HG02588 (cell line): ENCODE measurements around the gene TMEM53.
"Not testable (repeated sequence)": the region's sequence is repeated elsewhere in the genome, so short reads cannot be mapped to it uniquely, and the experiment has no call there.

ENCODE experiments used
- ATAC-seq: cut with Tn5 transposase; IDR thresholded peaks from one replicate; pipeline ENCODE4 v1.9.1; 2021; ENCODE audit warnings: mild to moderate bottlenecking, moderate library complexity; ENCODE audit not compliant: unreplicated experiment

TMEM53 gene

GRCh38 chr1:44672961-44673674 lies 1.2 kb downstream of the TMEM53 start:
- ATAC-seq: no peak

- ATAC-seq: no peak
Measured at GRCh38 chr1:44672254-44672955, 1.9 kb downstream of the TMEM53 start.

DNA sequence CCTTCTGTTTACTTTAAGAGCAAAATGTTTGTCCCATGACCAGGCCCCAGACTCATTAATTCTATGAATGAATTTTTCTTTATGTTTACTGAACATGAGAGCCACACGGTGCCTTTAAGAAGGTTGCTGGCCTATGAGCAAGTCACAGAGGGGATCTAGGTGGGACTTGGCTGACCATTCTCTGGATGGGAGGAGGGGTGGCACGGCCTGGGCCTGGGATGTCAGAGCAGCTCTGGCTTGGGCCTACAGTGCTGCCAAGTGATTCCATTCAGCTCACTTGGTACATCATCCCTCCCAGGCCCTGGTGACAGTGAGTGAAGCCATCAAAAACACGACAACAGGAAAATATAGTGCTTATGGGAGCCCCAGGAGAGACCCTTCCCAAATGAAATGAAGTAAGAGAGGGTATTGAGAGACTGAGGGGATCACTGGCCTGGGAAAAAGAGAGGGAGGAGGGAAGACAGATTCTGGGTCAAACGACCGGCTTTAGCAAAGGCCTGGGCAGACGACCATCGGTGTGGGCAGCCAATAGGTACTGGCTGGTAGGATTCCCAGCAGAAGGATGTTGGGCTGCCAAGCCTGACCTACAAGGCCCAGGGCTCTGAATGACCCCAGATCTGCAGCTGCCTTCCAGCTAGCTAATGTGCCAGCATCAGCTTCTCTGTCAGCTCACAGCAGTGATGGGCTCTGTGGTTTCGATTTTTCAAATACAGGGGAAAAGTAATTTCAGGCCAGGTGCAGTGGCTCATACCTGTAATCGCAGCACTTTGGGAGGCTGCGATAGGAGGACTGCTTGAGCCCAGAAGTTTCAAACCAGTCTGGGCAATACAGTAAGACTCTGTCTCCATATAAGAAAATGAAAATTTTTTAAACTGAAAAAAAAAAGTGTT lies 3.3 kb downstream of the TMEM53 start:
- no peak for ATAC-seq

- not testable (repeated sequence) for ATAC-seq
Measured at GRCh38 chr1:44666719-44667118, 7.6 kb downstream of the TMEM53 start.

DNA sequence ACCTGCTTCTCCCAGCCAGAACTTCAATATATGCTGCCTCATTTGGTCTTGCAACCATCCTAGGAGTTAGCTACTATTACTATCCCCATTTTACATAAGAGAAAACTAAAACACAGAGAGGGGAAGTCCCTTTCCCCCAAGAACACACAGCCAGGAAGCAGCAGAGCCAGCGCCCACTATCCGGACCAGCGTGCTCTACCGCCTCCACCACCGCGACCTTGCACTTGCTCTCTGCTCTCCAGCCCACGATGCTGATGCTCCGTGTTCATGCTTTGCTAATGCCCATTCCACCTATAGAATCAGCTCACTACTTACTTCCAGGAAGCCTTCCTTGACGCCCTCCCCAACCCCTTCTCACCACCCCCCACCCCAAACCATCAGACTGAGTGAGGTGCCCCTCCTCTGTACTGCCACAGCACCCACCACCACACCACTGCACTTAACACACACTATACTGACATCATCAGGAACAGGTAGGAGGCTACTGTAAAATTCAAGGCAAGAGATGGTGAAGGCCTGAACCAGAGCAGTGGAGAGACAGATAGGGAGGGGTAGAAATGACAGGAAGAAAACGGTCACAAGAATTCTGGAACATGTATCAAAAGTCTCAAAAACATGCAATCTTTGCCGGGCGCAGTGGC lies 9.4 kb downstream of the TMEM53 start:
- ATAC-seq: no peak

- ATAC-seq: no peak
Measured at GRCh38 chr1:44663417-44663816, 10.9 kb downstream of the TMEM53 start.

DNA sequence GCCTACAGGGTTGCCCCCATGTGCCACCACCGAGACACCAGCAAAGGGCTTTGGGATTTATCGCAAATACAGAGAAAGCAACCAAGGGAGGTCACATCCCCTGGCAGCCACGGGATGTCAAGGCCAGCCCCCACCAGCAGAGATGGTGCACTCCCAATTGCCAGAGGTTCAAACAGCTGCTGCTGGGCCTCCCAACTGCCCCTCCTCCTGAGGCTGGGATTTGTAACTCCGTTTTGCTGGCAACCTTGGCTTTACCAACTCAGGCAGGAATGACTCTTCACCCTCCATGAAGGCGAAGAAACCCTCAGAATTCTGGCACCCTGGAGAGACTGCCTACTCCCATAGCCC lies 11.6 kb downstream of the TMEM53 start:
- no peak for ATAC-seq

GRCh38 chr1:44661781-44662682 lies 12.2 kb downstream of the TMEM53 start:
- ATAC-seq: no peak

- no peak for ATAC-seq
Measured at GRCh38 chr1:44660176-44660575, 14.1 kb downstream of the TMEM53 start.

GRCh38 chr1:44659566-44659965 lies 14.7 kb downstream of the TMEM53 start:
- no peak for ATAC-seq

DNA sequence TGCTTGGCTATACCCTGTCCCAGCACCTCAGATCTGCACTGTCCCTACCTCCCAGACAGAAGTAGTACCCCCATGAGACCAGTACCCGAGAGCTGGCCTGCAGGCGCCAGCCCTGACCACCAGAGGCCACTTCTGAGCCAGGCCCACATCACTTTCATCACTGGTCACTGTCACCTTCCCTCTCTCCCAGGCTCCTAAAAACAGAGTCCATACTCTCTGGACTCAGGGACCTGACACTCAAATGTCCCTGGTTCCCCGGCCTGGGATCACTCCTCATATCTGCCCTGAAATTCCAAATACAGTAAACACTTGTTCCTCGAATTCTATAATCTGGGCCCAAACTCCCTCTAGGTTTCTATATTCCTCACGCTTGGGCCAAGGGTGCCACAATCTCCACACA lies 18.7 kb downstream of the TMEM53 start:
- ATAC-seq: no peak

DNA sequence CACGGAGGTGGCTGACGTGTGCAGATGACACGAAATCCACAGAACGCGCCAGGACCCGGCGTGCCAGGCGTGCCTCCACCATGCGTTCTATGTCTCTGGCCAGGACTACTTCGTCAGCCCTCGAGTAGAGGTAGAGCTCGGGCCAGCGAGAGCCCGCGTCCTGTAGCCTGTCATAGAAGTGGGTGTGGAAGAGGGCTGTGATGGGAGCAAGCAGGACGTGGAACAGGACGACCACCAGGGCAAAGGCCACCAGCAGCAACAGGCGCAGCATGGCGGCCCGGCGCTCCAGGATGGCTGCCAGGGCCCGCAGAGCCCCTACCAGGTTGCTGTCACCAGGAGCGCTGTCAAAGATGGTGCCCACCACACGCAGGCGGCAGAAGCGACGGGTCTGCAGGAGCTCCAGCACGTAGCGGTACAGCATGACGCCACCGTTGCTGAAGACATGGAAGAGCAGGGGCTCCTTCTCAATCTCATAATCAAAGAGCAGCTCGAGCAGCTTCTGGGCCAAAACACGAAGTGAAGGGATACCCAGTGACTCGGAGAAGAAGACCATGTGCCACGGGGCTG lies 19.6 kb downstream of the TMEM53 start:
- no peak for ATAC-seq

- ATAC-seq: no peak
Measured at GRCh38 chr1:44653107-44653964, 20.9 kb downstream of the TMEM53 start.

DNA sequence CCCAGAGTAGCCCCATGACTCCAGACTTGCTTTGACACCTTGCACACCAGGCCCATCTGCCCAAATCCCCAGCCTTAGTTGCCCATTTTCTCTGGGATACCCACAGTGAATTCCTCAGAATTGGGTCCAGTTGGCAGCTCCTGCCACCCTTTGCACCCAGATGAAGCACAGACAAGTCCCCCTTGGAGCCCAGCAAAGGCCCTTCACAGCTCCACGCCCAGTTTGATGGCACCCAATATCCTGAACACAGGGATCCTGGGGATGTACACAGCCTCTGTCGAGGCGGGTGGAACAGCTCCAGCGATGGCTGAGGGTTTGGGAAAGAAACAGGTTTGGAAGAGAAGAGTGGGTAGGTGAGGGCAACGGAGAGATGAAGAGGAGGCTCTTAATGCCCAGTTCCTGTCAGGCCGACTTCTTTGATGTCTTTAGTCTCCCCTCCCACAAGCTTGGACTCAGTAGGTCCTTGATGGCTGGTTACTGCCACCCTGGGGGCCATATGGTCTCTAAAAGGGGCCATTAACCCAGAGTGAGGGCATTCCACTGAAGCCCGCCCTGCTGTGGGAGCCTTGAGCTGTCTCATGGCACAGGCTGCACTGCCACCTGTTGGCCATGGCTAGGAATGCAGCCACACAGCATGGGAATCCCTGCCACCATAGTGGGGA lies 21.7 kb downstream of the TMEM53 start:
- peak; percentile 50 for ATAC-seq

- ATAC-seq: no peak
Measured at GRCh38 chr1:44651069-44651468, 23.2 kb downstream of the TMEM53 start.

- ATAC-seq: no peak
Measured at GRCh38 chr1:44650159-44650831, 24.0 kb downstream of the TMEM53 start.

DNA sequence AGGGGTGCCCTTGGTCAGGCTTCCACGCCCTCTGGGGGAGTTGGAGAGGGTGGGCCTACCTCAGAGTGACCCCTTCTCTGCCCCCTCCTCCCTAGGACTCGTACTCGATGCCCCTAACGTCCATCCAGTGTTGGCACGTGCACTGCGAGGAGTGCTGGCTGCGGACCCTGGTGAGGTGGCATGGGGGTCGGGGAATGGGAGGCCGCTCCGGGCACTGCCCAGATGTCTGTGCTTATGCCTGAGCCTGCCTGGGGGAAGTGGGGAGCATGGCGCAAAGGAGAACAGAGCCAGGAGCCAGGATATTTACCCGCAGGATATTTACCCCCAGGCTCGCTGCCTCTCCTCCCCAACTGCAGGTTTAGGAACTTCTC lies 24.5 kb downstream of the TMEM53 start:
- ATAC-seq: no peak
